Measurements from ENCODE around the gene TWSG1. TPM values are rescaled to one million over a fixed set of nuclear protein-coding genes. Genes with fewer than 3 reads are reported as not detected.

The TWSG1 gene
- total RNA-seq, 6 experiments from 2014 or later, result 3.7 to 11.3 (median 5.9) TPM

DNA sequence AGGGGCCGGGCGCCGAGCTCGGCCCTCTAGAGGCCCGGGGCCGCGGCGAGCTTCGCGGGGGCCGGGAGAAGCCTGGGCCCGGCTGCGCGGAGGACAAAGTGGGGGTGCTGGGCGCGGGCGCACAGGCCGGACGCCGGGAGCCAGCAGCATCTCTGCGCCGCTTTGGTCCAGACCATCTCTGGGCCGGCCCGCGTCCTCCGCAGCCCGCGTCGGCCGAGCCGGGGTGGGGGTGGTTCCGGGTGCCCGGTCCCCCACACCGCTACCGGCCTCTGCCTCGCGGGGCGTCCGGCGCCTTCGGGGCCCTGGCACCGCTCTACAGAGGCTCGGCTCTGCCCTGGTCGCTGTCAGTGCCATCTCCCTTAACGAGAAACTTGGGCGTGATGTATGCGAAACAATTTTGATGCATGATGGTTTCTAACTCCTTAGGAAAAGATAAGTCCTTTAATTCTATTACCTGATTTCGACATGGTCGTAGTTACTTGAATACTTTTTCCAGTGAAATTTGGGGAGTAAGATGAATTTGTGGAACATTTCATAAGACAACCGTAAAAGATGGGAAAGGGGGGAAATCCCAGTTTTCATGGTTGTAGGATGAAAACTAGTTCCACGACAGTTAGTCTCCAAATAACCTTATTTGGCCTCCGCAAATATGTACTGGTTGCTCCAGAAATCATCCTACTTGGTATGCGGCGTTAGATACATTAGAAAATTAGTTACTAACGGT lies 562 bp downstream of the TWSG1 start:
- no peaks in the 10 kb centered on the region for H3K36me3 ChIP-seq
- 27% methylated on average over 11 of the region's 55 CpGs for WGBS (ENCODE audit: insufficient coverage, low coverage, low lambda C conversion rate, missing lambda C conversion rate)
- H3K4me3 ChIP-seq, result peak overlapping the region; percentile 64 to 82 (median 81)
- TF ChIP-seq POLR2A (IDR thresholded peaks at IDR 0.05), result no peak
- TF ChIP-seq CTCF (IDR thresholded peaks at IDR 0.05), result peak in 1 of 4 donors; percentile 23
- no peaks in the 10 kb centered on the region for H3K9me3 ChIP-seq
- no peaks in the 10 kb centered on the region for H3K27me3 ChIP-seq
- intact Hi-C loops (cut with DNase I), result no loop called here
- H3K4me1 ChIP-seq, result no peaks in the 10 kb centered on the region
- peak; percentile 48 to 73 (median 65) for ATAC-seq
- peak in 1 of 3 donors; percentile 60 for DNase-seq
- H3K27ac ChIP-seq, result peak overlapping the region; percentile 14 to 84 (median 32)

DNA sequence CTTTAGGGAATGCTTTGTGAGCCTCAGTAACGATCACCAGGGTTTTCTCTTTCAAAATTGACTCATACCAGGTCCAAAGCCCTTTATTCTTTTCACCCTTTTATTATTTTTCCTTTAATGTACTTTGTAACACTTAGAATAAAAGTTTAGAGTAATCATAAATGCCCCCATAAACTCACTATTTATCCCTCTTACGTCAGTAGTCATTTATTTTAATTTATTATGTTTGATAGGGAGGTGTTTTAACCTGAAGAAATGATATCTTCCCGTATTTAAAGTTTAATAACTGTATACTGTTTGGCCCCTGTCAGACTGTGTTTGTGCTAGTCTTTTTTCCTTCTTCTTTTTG lies 1.1 kb downstream of the TWSG1 start:
- Histone ChIP-seq H3K4me3 (peak overlapping the region in 1 of 3 donors; percentile 64), H3K4me1 (no peaks in the 10 kb centered on the region), H3K27me3 (no peaks in the 10 kb centered on the region), H3K9me3 (no peaks in the 10 kb centered on the region), H3K36me3 (no peaks in the 10 kb centered on the region), H3K27ac (no peak overlapping the region)
- ATAC-seq, result no peak
- TF ChIP-seq CTCF (IDR thresholded peaks at IDR 0.05), result no peak
- no peak for TF ChIP-seq POLR2A (IDR thresholded peaks at IDR 0.05)
- DNase-seq, result no peak
- intact Hi-C loops (cut with DNase I), result no loop called here
- WGBS (ENCODE audit: insufficient coverage, low coverage, low lambda C conversion rate, missing lambda C conversion rate), result 55% methylated on average over 3 of the region's 3 CpGs

- TF ChIP-seq POLR2A (IDR thresholded peaks at IDR 0.05) (no peak), CTCF (IDR thresholded peaks at IDR 0.05) (no peak)
- Histone ChIP-seq H3K9me3 (no peaks in the 10 kb centered on the region), H3K27ac (no peak overlapping the region), H3K36me3 (no peaks in the 10 kb centered on the region), H3K4me1 (no peaks in the 10 kb centered on the region), H3K27me3 (no peaks in the 10 kb centered on the region), H3K4me3 (no peak overlapping the region)
- no peak for DNase-seq
- ATAC-seq, result no peak
- intact Hi-C loops (cut with DNase I), result no loop called here
Measured at GRCh38 chr18:9336827-9337226, 2.3 kb downstream of the TWSG1 start.

DNA sequence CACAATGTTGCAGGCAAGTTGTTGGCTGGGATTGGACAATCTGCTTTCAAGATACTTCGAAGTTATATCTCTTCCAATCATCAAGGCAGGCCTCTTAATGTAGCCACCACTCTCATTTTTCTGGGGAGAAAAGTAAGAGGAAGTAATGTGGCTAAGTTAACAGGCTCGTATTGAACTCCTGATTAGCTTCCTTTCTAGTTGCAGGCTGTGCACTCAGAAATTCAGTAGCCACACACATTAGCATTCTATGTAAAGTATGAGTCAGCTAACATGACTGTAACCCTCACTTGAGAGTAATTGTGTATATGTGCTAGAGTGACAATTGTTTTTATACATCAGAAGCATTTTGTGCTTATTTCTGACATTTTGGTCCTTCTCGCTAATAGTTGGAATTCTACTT lies 3.3 kb downstream of the TWSG1 start:
- no peak for DNase-seq
- WGBS (ENCODE audit: insufficient coverage, low coverage, low lambda C conversion rate, missing lambda C conversion rate), result 65% methylated on average over 3 of the region's 3 CpGs
- Histone ChIP-seq H3K36me3 (no peaks in the 10 kb centered on the region), H3K4me3 (no peak overlapping the region), H3K27ac (no peak overlapping the region), H3K27me3 (no peaks in the 10 kb centered on the region), H3K4me1 (no peaks in the 10 kb centered on the region), H3K9me3 (no peaks in the 10 kb centered on the region)
- no peak for ATAC-seq
- intact Hi-C loops (cut with DNase I), result no loop called here
- no peak for TF ChIP-seq CTCF (IDR thresholded peaks at IDR 0.05)

DNA sequence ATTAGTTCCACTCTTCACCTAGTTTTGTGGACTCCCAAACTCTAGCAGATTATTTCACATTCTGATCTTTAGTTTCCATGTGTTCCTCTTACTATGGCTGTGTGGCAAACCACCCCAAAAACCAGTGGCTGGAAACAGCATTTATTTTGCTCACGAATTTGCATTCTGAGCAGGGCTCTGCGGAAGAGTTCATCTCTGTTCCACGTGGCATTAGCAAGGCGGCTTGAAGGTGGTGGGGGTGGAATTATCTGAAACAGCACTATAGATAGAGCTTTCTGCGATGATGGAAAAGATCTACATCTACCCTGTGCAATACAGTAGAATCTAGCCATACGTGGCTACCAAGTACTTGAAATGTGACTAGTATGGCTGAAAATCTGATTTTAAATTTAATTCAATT lies 5.9 kb downstream of the TWSG1 start:
- no peaks in the 10 kb centered on the region for H3K27me3 ChIP-seq
- H3K9me3 ChIP-seq, result no peaks in the 10 kb centered on the region
- no peak overlapping the region for H3K27ac ChIP-seq
- WGBS (ENCODE audit: insufficient coverage, low coverage, low lambda C conversion rate, missing lambda C conversion rate), result 82% methylated on average over 6 of the region's 6 CpGs
- TF ChIP-seq CTCF (IDR thresholded peaks at IDR 0.05), result no peak
- TF ChIP-seq POLR2A (IDR thresholded peaks at IDR 0.05), result no peak
- no peaks in the 10 kb centered on the region for H3K4me1 ChIP-seq
- H3K36me3 ChIP-seq, result no peaks in the 10 kb centered on the region
- ATAC-seq (no peak), DNase-seq (no peak)
- H3K4me3 ChIP-seq, result no peak overlapping the region
- intact Hi-C loops (cut with DNase I), result no loop called here

Measured in right lobe of liver (tissue), 6 donors.